IMR-90 (cell line): ENCODE measurements around the gene DEDD2. TPM values are rescaled to one million over a fixed set of nuclear protein-coding genes. Genes with fewer than 3 reads are reported as not detected.

Experiments used
- ATAC-seq: fragments of 200-7000 bp; cut with Tn5 transposase; 2 replicates; pipeline ENCODE4 v1.9.1; 2020; ENCODE audit warnings: low read depth, mild to moderate bottlenecking, moderate library complexity
- BruUV-seq: library from RNA; stranded (reverse); fragments of 400-500 nt; replicated peaks from 2 replicates; lab custom pipeline; 2021; lab: Mats Ljungman, UMichigan
- CTCF ChIA-PET: fragments of 300-600 bp; formaldehyde crosslinking; extraction: SDS; loops from one replicate; lab custom pipeline; 2021; ENCODE audit warnings: antibody characterized with exemption; lab: Yijun Ruan, JAX
- POLR2A ChIA-PET: fragments of 300-600 bp; sonication (Branson Sonifier 250); formaldehyde crosslinking; loops from one replicate; lab custom pipeline; 2022; ENCODE audit warnings: antibody characterized with exemption; ENCODE audit not compliant: unreplicated experiment; lab: Charles Lee
- DNase-seq: peaks from one replicate; pipeline ENCODE4 v3.0.0; 2013
- H2AFZ ChIP-seq: replicated peaks from 2 replicates; pipeline ENCODE3; 2013; ENCODE audit warnings: low read length, mild to moderate bottlenecking; ENCODE audit not compliant: poor library complexity
- H2AK5ac ChIP-seq: 2 replicates; pipeline ENCODE4 v1.6.1; 2013; ENCODE audit warnings: low read depth, low read length, inconsistent platforms
- H2AK9ac ChIP-seq: replicated peaks from 2 replicates; pipeline ENCODE3; 2013; ENCODE audit warnings: mild to moderate bottlenecking, low read depth, low read length, moderate library complexity; ENCODE audit not compliant: poor library complexity
- H2BK120ac ChIP-seq: 2 replicates; pipeline ENCODE4 v1.6.1; 2013; ENCODE audit warnings: low read depth, low read length, inconsistent platforms
- H2BK15ac ChIP-seq: 3 replicates; pipeline ENCODE4 v1.6.1; 2013; ENCODE audit warnings: low read depth, low read length, inconsistent platforms
- H2BK20ac ChIP-seq: 2 replicates; pipeline ENCODE4 v1.6.1; 2013; ENCODE audit warnings: low read depth, mild to moderate bottlenecking, inconsistent platforms, low read length, moderate library complexity
- H2BK5ac ChIP-seq: 2 replicates; pipeline ENCODE4 v1.6.1; 2013; ENCODE audit warnings: mild to moderate bottlenecking, low read depth, low read length, inconsistent platforms; ENCODE audit not compliant: poor library complexity, severe bottlenecking
- H3K14ac ChIP-seq: replicated peaks from 2 replicates; pipeline ENCODE4 v1.6.1; 2013; ENCODE audit warnings: low read depth, low read length, inconsistent platforms
- H3K18ac ChIP-seq: 2 replicates; pipeline ENCODE4 v1.6.1; 2013; ENCODE audit warnings: low read depth, low read length, control low read depth
- H3K23ac ChIP-seq: 2 replicates; pipeline ENCODE4 v1.6.1; 2013; ENCODE audit warnings: low read depth, low read length, inconsistent platforms
- H3K27ac ChIP-seq: 2 replicates; pipeline ENCODE4 v1.5.1; 2013; ENCODE audit warnings: mild to moderate bottlenecking, control low read depth, low read length; ENCODE audit not compliant: insufficient read depth
- H3K27me3 ChIP-seq: 2 replicates; pipeline ENCODE4 v1.6.1; 2013; ENCODE audit warnings: low read length; ENCODE audit not compliant: control insufficient read depth, insufficient read depth
- H3K36me3 ChIP-seq: 2 replicates; pipeline ENCODE4 v1.6.1; 2013; ENCODE audit warnings: low read length, mixed read lengths; ENCODE audit not compliant: control insufficient read depth, insufficient read depth
- H3K4ac ChIP-seq: 2 replicates; pipeline ENCODE4 v1.6.1; 2013; ENCODE audit warnings: low read depth, low read length, inconsistent platforms
- H3K4me1 ChIP-seq: 2 replicates; pipeline ENCODE4 v1.6.1; 2013; ENCODE audit warnings: low read length, mixed read lengths; ENCODE audit not compliant: control insufficient read depth, insufficient read depth
- H3K4me2 ChIP-seq: 2 replicates; pipeline ENCODE4 v1.6.1; 2013; ENCODE audit warnings: low read depth, mild to moderate bottlenecking, control low read depth, low read length, moderate library complexity
- H3K4me3 ChIP-seq: 2 replicates; pipeline ENCODE4 v1.5.1; 2013; ENCODE audit warnings: low read depth, mild to moderate bottlenecking, control low read depth, low read length, moderate library complexity; ENCODE audit not compliant: insufficient read depth
- H3K56ac ChIP-seq: 2 replicates; pipeline ENCODE4 v1.6.1; 2013; ENCODE audit warnings: low read length, inconsistent platforms; ENCODE audit not compliant: insufficient read depth; ENCODE audit errors: extremely low read depth
- H3K79me1 ChIP-seq, 2 experiments: 2 replicates each; pipeline ENCODE4 v1.6.1; 2013; ENCODE audit warnings: low read length in 2 of 2, inconsistent platforms in 1 of 2, low read depth in 1 of 2
- H3K9ac ChIP-seq: 2 replicates; pipeline ENCODE4 v1.6.1; 2013; ENCODE audit warnings: low read depth, low read length, control low read depth
- H3K9me1 ChIP-seq: 2 replicates; pipeline ENCODE4 v1.6.1; 2013; ENCODE audit warnings: low read length, inconsistent platforms; ENCODE audit not compliant: insufficient read depth
- H3K9me3 ChIP-seq: 2 replicates; pipeline ENCODE4 v1.6.1; 2013; ENCODE audit warnings: low read length; ENCODE audit not compliant: control insufficient read depth, insufficient read depth
- H4K20me1 ChIP-seq: 2 replicates; pipeline ENCODE4 v1.6.1; 2013; ENCODE audit warnings: low read length, inconsistent platforms; ENCODE audit not compliant: insufficient read depth
- H4K5ac ChIP-seq: 2 replicates; pipeline ENCODE4 v1.6.1; 2013; ENCODE audit warnings: mild to moderate bottlenecking, low read depth, low read length, control low read depth
- H4K8ac ChIP-seq, 2 experiments: 2 replicates each; pipeline ENCODE4 v1.6.1; 2013; ENCODE audit warnings: low read depth in 2 of 2, low read length in 2 of 2, control low read depth in 1 of 2, inconsistent platforms in 1 of 2
- H4K91ac ChIP-seq: 2 replicates; pipeline ENCODE4 v1.6.1; 2013; ENCODE audit warnings: low read depth, low read length, inconsistent platforms; ENCODE audit not compliant: insufficient read depth
- MAZ ChIP-seq: IDR thresholded peaks from 2 replicates; pipeline ENCODE4 v1.6.1; 2012; ENCODE audit warnings: low read depth, mild to moderate bottlenecking, low read length, improper control_type of control experiment, moderate library complexity, borderline replicate concordance
- NFE2L2 ChIP-seq: fragments of 150-350 bp; IDR thresholded peaks from 2 replicates; pipeline ENCODE4 v1.6.1; 2016; ENCODE audit warnings: low read depth, mild to moderate bottlenecking, low read length
- RAD21 ChIP-seq: IDR thresholded peaks from 2 replicates; pipeline ENCODE4 v1.6.1; 2012; ENCODE audit warnings: low read length, improper control_type of control experiment
- RCOR1 ChIP-seq: IDR thresholded peaks from 2 replicates; pipeline ENCODE4 v1.6.1; 2012; ENCODE audit warnings: mild to moderate bottlenecking, low read length, improper control_type of control experiment; ENCODE audit not compliant: insufficient replicate concordance
- SMC3 ChIP-seq: fragments of 150-350 bp; IDR thresholded peaks from 2 replicates; pipeline ENCODE4 v1.6.1; 2016; ENCODE audit warnings: low read depth, mild to moderate bottlenecking, antibody characterized with exemption, low read length, moderate library complexity
- WGBS, 2 experiments: methylation state at CpG; one replicate each; pipeline versions ENCODE4 v1.1.5 to v1.1.7; 2013; ENCODE audit warnings: missing lambda C conversion rate in 2 of 2; ENCODE audit not compliant: insufficient read length in 1 of 2; ENCODE audit errors: extremely low coverage in 2 of 2; 5-methylcytosine and 5-hydroxymethylcytosine counted together
- dilution Hi-C: fragments of 300-500 bp; cut with HindIII; formaldehyde crosslinking; loops from one replicate; pipeline ENCODE4 v1.14.3; 2018; ENCODE audit warnings: low sequenced_read_pairs; ENCODE audit not compliant: unreplicated experiment
- in situ Hi-C: fragments of 300-500 bp; cut with MboI; formaldehyde crosslinking; loops from 3 replicates; pipeline ENCODE4 v1.14.3; 2019; ENCODE audit warnings: low sequenced_read_pairs, inconsistent platforms, mixed read lengths
- intact Hi-C: fragments of 100-400 bp; cut with micrococcal nuclease; formaldehyde crosslinking; loops from 2 replicates; pipeline ENCODE4 v1.10.0; 2022
- polyA plus RNA-seq, 3 experiments: library from polyadenylated mRNA; depleted of rRNA; stranded (reverse); fragments of >200 nt; gene quantifications; 2 replicates each; pipeline ENCODE4 v1.2.3, GENCODE V29; 2012; ENCODE audit warnings: low replicate concordance in 1 of 3
- total RNA-seq: library from RNA; depleted of rRNA; stranded (reverse); fragments of >200 nt; gene quantifications from 2 replicates; pipeline ENCODE4 v1.2.3, GENCODE V29; 2012
- TF ChIP-seq, protein P1 (sequence below): fragments of 150-350 bp; IDR thresholded peaks from 2 replicates; pipeline ENCODE4 v1.6.1; 2016; ENCODE audit warnings: low read depth, mild to moderate bottlenecking, low read length, moderate library complexity, borderline replicate concordance

The DEDD2 gene
- total and polyA plus RNA-seq, 2 of the 4 experiments (the other 2 are of a cell fraction), result 8.2 to 21.0 TPM

DNA sequence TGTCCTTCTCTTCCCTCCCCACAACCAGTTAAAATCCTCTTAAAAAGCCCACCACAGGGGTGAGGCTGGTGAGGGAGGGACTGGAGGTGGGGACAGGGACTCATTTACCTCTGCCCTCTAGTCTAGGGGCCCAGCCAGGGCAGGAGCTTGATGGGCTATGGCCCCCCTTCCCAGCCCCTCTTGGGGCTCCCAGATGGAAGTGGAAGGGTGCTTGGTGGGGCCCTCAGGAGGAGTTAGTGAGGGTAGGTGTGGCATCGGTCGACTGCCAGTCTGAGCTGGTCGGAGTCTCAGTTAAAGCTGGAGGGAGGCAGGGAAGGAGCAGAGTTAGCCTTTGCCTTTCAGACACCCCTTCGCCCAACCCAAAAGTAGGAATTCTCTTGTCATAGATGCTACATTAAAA lies 13.1 kb upstream of the DEDD2 start:
- Histone ChIP-seq H3K9me3 (no peaks in the 10 kb centered on the region), H2AK5ac (no peak overlapping the region), H3K9me1 (peaks cover 14% of the 10 kb centered on the region; the same call in 1 of the 2 replicates), H2AFZ (no peak overlapping the region), H3K4me3 (no peak overlapping the region), H3K4me2 (no peak overlapping the region), H2BK15ac (no peak overlapping the region), H3K4me1 (no peaks in the 10 kb centered on the region), H3K18ac (no peak overlapping the region), H3K4ac (no peak overlapping the region), H4K5ac (no peak overlapping the region), H3K56ac (no peak overlapping the region), H4K20me1 (peaks cover 86% of the 10 kb centered on the region), H4K91ac (no peak overlapping the region), H3K27me3 (no peaks in the 10 kb centered on the region), H2BK20ac (no peak overlapping the region), H2BK5ac (no peak overlapping the region), H3K9ac (no peak overlapping the region), H2AK9ac (no peak overlapping the region), H3K27ac (no peak overlapping the region), H3K36me3 (peaks cover 79% of the 10 kb centered on the region), H2BK120ac (no peak overlapping the region), H3K14ac (no peak overlapping the region), H3K79me1 (peaks cover 38 to 82% of the 10 kb centered on the region in 2 experiments), H4K8ac (no peak overlapping the region), H3K23ac (no peak overlapping the region)
- no peak for ATAC-seq
- intact Hi-C loops, result no loop called here
- no peak for DNase-seq
- BruUV-seq, result no TSS peak
- TF ChIP-seq RCOR1 (no peak), MAZ (no peak), NFE2L2 (no peak), SMC3 (no peak), RAD21 (no peak)
- TF ChIP-seq, protein P1, sequence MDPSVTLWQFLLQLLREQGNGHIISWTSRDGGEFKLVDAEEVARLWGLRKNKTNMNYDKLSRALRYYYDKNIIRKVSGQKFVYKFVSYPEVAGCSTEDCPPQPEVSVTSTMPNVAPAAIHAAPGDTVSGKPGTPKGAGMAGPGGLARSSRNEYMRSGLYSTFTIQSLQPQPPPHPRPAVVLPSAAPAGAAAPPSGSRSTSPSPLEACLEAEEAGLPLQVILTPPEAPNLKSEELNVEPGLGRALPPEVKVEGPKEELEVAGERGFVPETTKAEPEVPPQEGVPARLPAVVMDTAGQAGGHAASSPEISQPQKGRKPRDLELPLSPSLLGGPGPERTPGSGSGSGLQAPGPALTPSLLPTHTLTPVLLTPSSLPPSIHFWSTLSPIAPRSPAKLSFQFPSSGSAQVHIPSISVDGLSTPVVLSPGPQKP, result no peak
- dilution Hi-C loops, result no loop called here
- ChIA-PET POLR2A (no interaction called here), CTCF (no interaction called here)
- in situ Hi-C loops, result no loop called here
- no CpG with 5 or more reads among the region's 4 CpGs for WGBS, 2 experiments
